Heart left ventricle (tissue), 16 donors: ENCODE results near the gene CDK5RAP2. TPM values are rescaled to one million over a fixed set of nuclear protein-coding genes. Genes with fewer than 3 reads are reported as not detected.
"Not testable (repeated sequence)": the region's sequence is repeated elsewhere in the genome, so short reads cannot be mapped to it uniquely, and the experiment has no call there.

Experiments
- ATAC-seq, 4 donors: fragments of 200-7000 bp; cut with Tn5 transposase; one replicate each; pipeline ENCODE4 v1.9.1; 2020 to 2022; ENCODE audit warnings: moderate library complexity in 4 of 4, mild to moderate bottlenecking in 3 of 4, moderate number of reproducible peaks in 1 of 4
- DNase-seq, 5 donors: peaks; one replicate each; pipeline ENCODE4 v3.0.0-alpha.2; 2020
- H3K27ac ChIP-seq, 12 donors: fragments of 200-600 bp; sonication (generic) in 4 of 12; one replicate each; pipeline versions ENCODE4 v1.5.0 to v1.8.0; 2016 to 2022; ENCODE audit warnings: mild to moderate bottlenecking in 2 of 12
- H3K27me3 ChIP-seq, 9 donors: fragments of 200-600 bp; sonication (generic) in 2 of 9; one replicate each; pipeline versions ENCODE4 v1.5.1 to v1.8.0; 2016 to 2022; ENCODE audit warnings: mild to moderate bottlenecking in 3 of 9
- H3K36me3 ChIP-seq, 9 donors: fragments of 200-600 bp; sonication (generic) in 2 of 9; one replicate each; pipeline versions ENCODE4 v1.5.0 to v1.8.0; 2018 to 2022; ENCODE audit warnings: mild to moderate bottlenecking in 2 of 9
- H3K4me1 ChIP-seq, 12 donors: fragments of 200-600 bp; sonication (generic) in 4 of 12; one replicate each; pipeline versions ENCODE4 v1.5.0 to v1.8.0; 2016 to 2022; ENCODE audit warnings: mild to moderate bottlenecking in 3 of 12
- H3K4me3 ChIP-seq, 12 donors: fragments of 200-600 bp; sonication (generic) in 4 of 12; one replicate each; pipeline versions ENCODE4 v1.5.0 to v1.8.0; 2017 to 2022; ENCODE audit warnings: mild to moderate bottlenecking in 9 of 12, moderate library complexity in 4 of 12
- H3K9me3 ChIP-seq, 12 donors: fragments of 200-600 bp; sonication (generic) in 4 of 12; one replicate each; pipeline versions ENCODE4 v1.5.0 to v1.8.0; 2016 to 2022; ENCODE audit warnings: mild to moderate bottlenecking in 1 of 12
- CTCF ChIP-seq, 12 donors: fragments of 200-600 bp; sonication (generic) in 4 of 12; IDR thresholded peaks; one replicate each; pipeline versions ENCODE4 v1.5.0 to v1.8.0; 2018 to 2022; ENCODE audit warnings: antibody characterized with exemption in 12 of 12, mild to moderate bottlenecking in 5 of 12
- POLR2A ChIP-seq, 2 donors: fragments of 450-650 bp; IDR thresholded peaks; one replicate each; pipeline ENCODE4 v1.6.1; 2017; ENCODE audit warnings: antibody characterized with exemption in 2 of 2, mild to moderate bottlenecking in 2 of 2, moderate library complexity in 2 of 2
- WGBS, 4 donors: extraction: QIAGEN DNeasy Blood & Tissue Kit in 2 of 4; methylation state at CpG; one replicate each; pipeline versions ENCODE4 v1.1.5 to v1.1.7; 2013 to 2018; 5-methylcytosine and 5-hydroxymethylcytosine counted together
- intact Hi-C, 10 donors: fragments of 100-400 bp; cut with DNase I; formaldehyde crosslinking; loops; one replicate each; pipeline versions ENCODE4 v1.11.1 to v1.14.2; 2022
- polyA plus RNA-seq, 2 donors: library from polyadenylated mRNA; stranded (reverse); fragments of 200-250 nt; gene quantifications; one replicate each; pipeline ENCODE4 v1.2.3, GENCODE V29; 2013
- total RNA-seq, 9 donors: library from RNA; depleted of rRNA in 2 of 9; stranded (reverse); fragments of >200 nt in 2 of 9; fragmentation: NEBNext Ultra II Directional in 3 of 9; extraction: Animal tissue kit (Norgen Biotek cat#: 25700) in 3 of 9; gene quantifications; one replicate each; pipeline versions ENCODE4 v1.1.0 to v1.2.4, GENCODE V29; 2016 to 2023
- donor health status: ischemic (EF 13 %, LVEDD 7.1; RV severe dilation, severe dysfunction).
- donor health status: healthy with polysubstance abuse.
- donor health status: DM: no; HTN: yes; CAD: no.
- donor health status: DM: no; HTN: no; CAD: no.
- donor health status: ischemic (EF 25% LVEDD 6.9; RV normal size, moderate dysfunction).
- donor health status: ischemic (EF 25% LVEDD 5.7; RV mildly dilated, moderate dysfunction).
- donor health status: healthy.
- donor health status: DM: yes; HTN: yes; CAD: no.
- donor health status: ischemic (EF 35%, LVEDD 5.7; RV mildly dilated, moderate dysfunction).
- donor health status: nonischemic (EF 11% LVEDD 7.7; RV severe dilation, severe dysfunction).
- donor health status: DM: yes; HTN: yes; CAD: no.
- donor health status: PGD.
- donor health status: ischemic (EF 29% LVEDD 5.4; RV normal size, mild dysfunction).
- donor health status: nonischemic (EF 23%, LVEDD 6.1; RV moderate dilation, normal function).

The CDK5RAP2 gene
- total and polyA plus RNA-seq, 11 donors, result 26.1 to 114 (median 53.1) TPM

GRCh38 chr9:120505186-120505585 is 74.8 kb downstream of the CDK5RAP2 start:
- intact Hi-C loops, result loop anchor here in 1 of 10 donors (10.0 kb wide), 1 partner anchor 60 kb away; no protein-coding TSS in a partner anchor
- Histone ChIP-seq H3K27me3 (no peaks in the 10 kb centered on the region), H3K9me3 (peaks cover 0 to 17% (median 0%) of the 10 kb centered on the region in 12 donors), H3K36me3 (peaks cover 0 to 38% (median 21%) of the 10 kb centered on the region in 9 donors), H3K4me3 (no peak overlapping the region), H3K27ac (no peak overlapping the region), H3K4me1 (no peaks in the 10 kb centered on the region)
- DNase-seq, result no peak
- peak in 1 of 4 donors; percentile 47 for ATAC-seq
- WGBS, 4 donors, result 71 to 94% (median 82%) methylated on average over 4 of the region's 4 CpGs
- TF ChIP-seq CTCF (IDR thresholded peaks at IDR 0.05), result peak in 2 of 12 donors; percentile 8 to 27
- TF ChIP-seq POLR2A (IDR thresholded peaks at IDR 0.05), result no peak

GRCh38 chr9:120500733-120501132 is 79.2 kb downstream of the CDK5RAP2 start:
- no peak overlapping the region for H3K4me3 ChIP-seq
- DNase-seq (no peak), ATAC-seq (no peak)
- no peak overlapping the region for H3K27ac ChIP-seq
- peaks cover 0 to 1% (median 0%) of the 10 kb centered on the region in 12 donors for H3K9me3 ChIP-seq
- WGBS, 4 donors, result 94 to 99% (median 97%) methylated on average over 5 of the region's 5 CpGs
- no peaks in the 10 kb centered on the region for H3K27me3 ChIP-seq
- no peaks in the 10 kb centered on the region for H3K4me1 ChIP-seq
- TF ChIP-seq POLR2A (IDR thresholded peaks at IDR 0.05) (no peak), CTCF (IDR thresholded peaks at IDR 0.05) (no peak)
- intact Hi-C loops, result loop anchor here in 1 of 10 donors (10.0 kb wide), 1 partner anchor 64 kb away; no protein-coding TSS in a partner anchor
- H3K36me3 ChIP-seq, result peaks cover 0 to 22% (median 11%) of the 10 kb centered on the region in 9 donors

- DNase-seq, H3K4me3 ChIP-seq, H3K4me1 ChIP-seq, intact Hi-C loops, H3K27ac ChIP-seq, ATAC-seq, H3K9me3 ChIP-seq, H3K27me3 ChIP-seq: not testable (repeated sequence)
- H3K36me3 ChIP-seq, result peaks cover 0 to 22% (median 11%) of the 10 kb centered on the region in 9 donors
- 90 to 95% (median 93%) methylated on average over 5 of the region's 5 CpGs for WGBS, 4 donors
These were observed 82.1 kb downstream of the CDK5RAP2 start for GRCh38 chr9:120497865-120498264.

GRCh38 chr9:120496438-120496837 is 83.5 kb downstream of the CDK5RAP2 start:
- WGBS, 4 donors, result 97 to 100% methylated on average over 6 to 17 of the region's 37 CpGs; no CpG with 5 or more reads in 2 of the 4 donors
- DNase-seq, H3K36me3 ChIP-seq, H3K27ac ChIP-seq, H3K27me3 ChIP-seq, H3K4me3 ChIP-seq, ATAC-seq, H3K9me3 ChIP-seq, intact Hi-C loops, H3K4me1 ChIP-seq: not testable (repeated sequence)

GRCh38 chr9:120490888-120491595 is 88.9 kb downstream of the CDK5RAP2 start:
- Histone ChIP-seq H3K4me3 (no peak overlapping the region), H3K36me3 (peaks cover 0 to 54% (median 29%) of the 10 kb centered on the region in 9 donors), H3K27me3 (no peaks in the 10 kb centered on the region), H3K4me1 (peaks cover 0 to 11% (median 0%) of the 10 kb centered on the region in 12 donors), H3K27ac (peak overlapping the region in 1 of 12 donors; percentile 24), H3K9me3 (no peaks in the 10 kb centered on the region)
- intact Hi-C loops, result no loop called here
- no peak for TF ChIP-seq CTCF (IDR thresholded peaks at IDR 0.05)
- no peak for TF ChIP-seq POLR2A (IDR thresholded peaks at IDR 0.05)
- peak in 2 of 4 donors; percentile 36 to 44 for ATAC-seq
- DNase-seq, result no peak
- 83 to 90% (median 85%) methylated on average over 5 of the region's 5 CpGs for WGBS, 4 donors
